Epithelial cell of esophagus (primary cell): ENCODE data around the gene C2CD2L.
"Not testable (repeated sequence)": the region's sequence is repeated elsewhere in the genome, so short reads cannot be mapped to it uniquely, and the experiment has no call there.

Experiments
- DNase-seq: peaks from one replicate; pipeline ENCODE4 v3.0.0; 2010; ENCODE audit warnings: low read depth
- H3K4me3 ChIP-seq: 2 replicates; pipeline ENCODE4 v1.5.1; 2011; ENCODE audit warnings: mild to moderate bottlenecking, low read length, control low read depth
- TF ChIP-seq, protein P1 (sequence below): IDR thresholded peaks from 2 replicates; pipeline ENCODE4 v1.5.1; 2011; ENCODE audit warnings: low read depth, mild to moderate bottlenecking, low read length, control low read depth, inconsistent platforms; ENCODE audit not compliant: insufficient read depth; ENCODE audit errors: missing control alignments

C2CD2L gene

DNA sequence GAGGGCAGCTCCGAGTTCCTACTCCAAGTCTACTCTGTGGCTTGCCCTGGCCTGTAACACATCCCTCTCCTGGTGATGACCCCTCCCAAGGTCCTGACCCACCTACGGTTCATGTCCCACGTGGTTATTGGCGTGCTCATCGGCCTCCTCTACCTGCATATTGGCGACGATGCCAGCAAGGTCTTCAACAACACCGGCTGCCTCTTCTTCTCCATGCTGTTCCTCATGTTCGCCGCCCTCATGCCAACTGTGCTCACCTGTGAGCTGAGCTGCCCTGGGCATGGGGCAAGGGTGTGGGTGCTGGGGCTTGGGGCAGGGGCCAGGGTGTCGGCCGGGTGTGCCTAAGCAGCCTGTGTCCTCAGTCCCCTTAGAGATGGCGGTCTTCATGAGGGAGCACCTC, 51.3 kb downstream of the C2CD2L start:
- TF ChIP-seq, protein P1, sequence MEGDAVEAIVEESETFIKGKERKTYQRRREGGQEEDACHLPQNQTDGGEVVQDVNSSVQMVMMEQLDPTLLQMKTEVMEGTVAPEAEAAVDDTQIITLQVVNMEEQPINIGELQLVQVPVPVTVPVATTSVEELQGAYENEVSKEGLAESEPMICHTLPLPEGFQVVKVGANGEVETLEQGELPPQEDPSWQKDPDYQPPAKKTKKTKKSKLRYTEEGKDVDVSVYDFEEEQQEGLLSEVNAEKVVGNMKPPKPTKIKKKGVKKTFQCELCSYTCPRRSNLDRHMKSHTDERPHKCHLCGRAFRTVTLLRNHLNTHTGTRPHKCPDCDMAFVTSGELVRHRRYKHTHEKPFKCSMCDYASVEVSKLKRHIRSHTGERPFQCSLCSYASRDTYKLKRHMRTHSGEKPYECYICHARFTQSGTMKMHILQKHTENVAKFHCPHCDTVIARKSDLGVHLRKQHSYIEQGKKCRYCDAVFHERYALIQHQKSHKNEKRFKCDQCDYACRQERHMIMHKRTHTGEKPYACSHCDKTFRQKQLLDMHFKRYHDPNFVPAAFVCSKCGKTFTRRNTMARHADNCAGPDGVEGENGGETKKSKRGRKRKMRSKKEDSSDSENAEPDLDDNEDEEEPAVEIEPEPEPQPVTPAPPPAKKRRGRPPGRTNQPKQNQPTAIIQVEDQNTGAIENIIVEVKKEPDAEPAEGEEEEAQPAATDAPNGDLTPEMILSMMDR = no peak
- H3K4me3 ChIP-seq = no peak overlapping the region
- DNase-seq = no peak

DNA sequence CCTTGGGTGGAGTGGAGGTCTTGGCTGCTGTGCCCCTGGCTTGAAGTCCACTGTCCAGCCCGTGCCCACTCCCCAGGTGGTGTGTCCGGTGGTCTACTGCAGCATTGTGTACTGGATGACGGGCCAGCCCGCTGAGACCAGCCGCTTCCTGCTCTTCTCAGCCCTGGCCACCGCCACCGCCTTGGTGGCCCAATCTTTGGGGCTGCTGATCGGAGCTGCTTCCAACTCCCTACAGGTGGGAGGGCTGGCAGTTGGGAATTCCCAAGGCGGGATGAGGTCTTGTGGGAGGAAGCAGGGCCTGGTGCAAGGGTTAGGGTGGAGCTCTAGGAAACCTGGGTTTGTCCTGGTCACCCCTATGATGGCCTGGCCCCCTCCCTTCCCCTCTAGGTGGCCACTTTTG, 53.0 kb downstream of the C2CD2L start:
- DNase-seq = no peak
- TF ChIP-seq, protein P1 = no peak
- H3K4me3 ChIP-seq = no peak overlapping the region

DNA sequence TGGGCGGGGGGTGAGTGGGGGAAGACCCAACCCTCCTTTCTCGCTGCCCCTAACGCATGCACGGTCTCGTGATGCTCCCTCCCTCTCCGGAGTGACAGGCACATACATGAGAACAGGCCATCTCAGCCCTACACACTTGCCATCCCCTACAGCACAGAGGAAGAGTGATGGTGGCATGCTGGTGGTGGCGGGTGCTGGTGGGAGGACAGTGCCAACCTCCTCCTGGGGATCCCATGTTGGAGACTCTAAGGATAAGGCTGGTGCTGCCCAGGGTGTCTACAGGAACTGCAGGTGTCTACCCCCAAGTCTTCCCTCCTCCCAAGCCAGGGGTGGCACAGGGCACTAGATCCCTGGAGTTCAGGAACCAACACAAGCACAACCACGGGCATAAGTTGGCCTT, 54.7 kb downstream of the C2CD2L start:
- no peak for DNase-seq
- TF ChIP-seq, protein P1 = no peak
- no peak overlapping the region for H3K4me3 ChIP-seq

DNA sequence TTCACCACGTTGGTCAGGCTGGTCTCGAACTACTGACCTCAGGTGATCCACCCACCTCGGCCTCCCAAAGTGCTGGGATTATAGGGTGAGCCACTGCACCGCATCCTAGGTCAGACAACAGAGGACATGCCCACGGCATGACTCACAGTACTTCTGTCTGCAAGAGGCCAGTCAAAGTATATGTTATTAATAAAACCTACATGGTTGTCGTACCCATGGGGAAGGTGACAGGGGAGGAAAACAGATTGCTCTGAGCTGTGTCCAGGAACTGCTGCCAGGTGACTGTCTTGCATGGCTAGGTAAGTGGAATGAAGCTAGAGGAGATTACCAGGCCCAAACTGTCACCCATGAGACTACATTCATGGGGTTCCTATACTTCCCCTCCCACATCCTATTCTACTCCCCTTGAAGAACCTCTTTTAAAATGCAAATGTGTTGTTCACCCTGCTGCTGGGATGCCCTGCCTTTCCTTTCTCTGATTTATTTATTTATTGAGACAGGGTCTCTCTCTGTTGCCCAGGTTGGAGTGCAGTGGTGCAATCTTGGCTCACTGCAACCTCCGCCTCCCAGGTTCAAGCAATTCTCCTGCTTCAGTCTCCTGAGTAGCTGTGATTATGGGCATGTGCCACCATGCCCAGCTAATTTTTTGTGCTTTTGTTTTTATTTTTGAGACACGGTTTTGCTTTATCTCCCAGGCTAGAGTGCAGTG, 59.4 kb downstream of the C2CD2L start:
- no peak overlapping the region for H3K4me3 ChIP-seq
- TF ChIP-seq, protein P1 = no peak
- peak; percentile 82 for DNase-seq

DNA sequence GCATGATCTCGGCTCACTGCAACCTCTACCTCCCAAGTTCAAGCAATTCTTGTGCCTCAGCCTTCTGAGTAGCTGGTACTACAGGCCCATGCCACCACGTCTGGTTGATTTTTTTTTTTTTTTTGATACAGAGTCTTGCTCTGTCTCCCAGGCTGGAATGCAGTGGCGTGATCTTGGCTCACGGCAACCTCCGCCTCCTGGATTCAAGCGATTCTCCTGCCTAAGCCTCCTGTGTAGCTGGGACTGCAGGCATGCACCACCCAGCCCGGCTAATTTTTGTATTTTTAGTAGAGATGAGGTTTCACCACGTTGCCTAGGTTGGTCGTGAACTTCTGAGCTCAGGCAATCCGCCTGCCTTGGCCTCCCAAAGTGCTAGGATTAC, 59.9 kb downstream of the C2CD2L start:
- not testable (repeated sequence) for H3K4me3 ChIP-seq, DNase-seq

DNA sequence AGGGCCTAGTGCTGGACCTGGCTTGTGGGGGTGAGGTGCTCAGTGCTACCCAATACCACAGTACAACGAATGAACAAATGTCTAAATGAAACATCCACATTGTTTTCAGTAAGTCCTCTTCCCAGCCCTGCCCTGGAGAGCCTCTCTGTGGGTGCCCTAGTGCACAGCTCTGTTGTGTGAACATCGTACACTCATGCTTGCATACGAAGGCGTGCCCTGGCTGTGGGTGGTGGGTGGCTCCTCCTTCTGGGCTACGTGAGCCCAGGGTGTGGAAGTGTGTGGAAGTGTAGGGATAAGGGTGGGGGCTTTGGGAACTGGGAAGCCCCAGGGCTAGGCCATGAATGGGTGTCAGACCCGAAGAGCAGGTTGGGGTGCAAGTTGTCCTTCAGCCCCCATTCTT, 60.8 kb downstream of the C2CD2L start:
- DNase-seq = peak; percentile 91
- H3K4me3 ChIP-seq = peak overlapping the region; percentile 58
- TF ChIP-seq, protein P1 = peak; percentile 12
